ENCODE results near the gene FARP1.

DNA sequence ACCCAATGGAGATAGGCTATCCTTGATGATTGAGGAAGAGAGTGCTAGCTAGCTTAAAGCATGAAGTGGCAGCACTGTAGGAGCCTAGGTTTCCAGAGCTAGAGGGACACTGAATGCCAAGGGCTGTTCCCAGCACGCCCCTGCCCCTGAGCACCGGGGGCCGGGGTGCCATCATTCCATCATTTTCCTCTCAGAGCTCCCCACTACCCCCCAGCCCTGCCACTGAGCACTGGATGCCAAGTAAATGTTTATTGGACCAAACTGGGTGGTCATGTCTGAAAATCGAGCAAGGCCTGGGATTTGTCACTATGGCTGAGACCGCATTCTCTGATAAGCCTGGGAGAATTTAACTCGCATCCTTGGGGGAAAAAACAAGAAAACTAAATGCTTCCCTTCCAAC, 291.2 kb downstream of the FARP1 start:
- TF ChIP-seq, protein P1, sequence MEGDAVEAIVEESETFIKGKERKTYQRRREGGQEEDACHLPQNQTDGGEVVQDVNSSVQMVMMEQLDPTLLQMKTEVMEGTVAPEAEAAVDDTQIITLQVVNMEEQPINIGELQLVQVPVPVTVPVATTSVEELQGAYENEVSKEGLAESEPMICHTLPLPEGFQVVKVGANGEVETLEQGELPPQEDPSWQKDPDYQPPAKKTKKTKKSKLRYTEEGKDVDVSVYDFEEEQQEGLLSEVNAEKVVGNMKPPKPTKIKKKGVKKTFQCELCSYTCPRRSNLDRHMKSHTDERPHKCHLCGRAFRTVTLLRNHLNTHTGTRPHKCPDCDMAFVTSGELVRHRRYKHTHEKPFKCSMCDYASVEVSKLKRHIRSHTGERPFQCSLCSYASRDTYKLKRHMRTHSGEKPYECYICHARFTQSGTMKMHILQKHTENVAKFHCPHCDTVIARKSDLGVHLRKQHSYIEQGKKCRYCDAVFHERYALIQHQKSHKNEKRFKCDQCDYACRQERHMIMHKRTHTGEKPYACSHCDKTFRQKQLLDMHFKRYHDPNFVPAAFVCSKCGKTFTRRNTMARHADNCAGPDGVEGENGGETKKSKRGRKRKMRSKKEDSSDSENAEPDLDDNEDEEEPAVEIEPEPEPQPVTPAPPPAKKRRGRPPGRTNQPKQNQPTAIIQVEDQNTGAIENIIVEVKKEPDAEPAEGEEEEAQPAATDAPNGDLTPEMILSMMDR (IDR thresholded peaks at IDR 0.05), result no peak
- no peak for TF ChIP-seq POLR2A (IDR thresholded peaks at IDR 0.05)
